GM21423 (cell line): ENCODE results near the gene ANKRD66.
"Not testable (repeated sequence)": the region's sequence is repeated elsewhere in the genome, so short reads cannot be mapped to it uniquely, and the experiment has no call there.

Experiments
- ATAC-seq: cut with Tn5 transposase; IDR thresholded peaks from one replicate; pipeline ENCODE4 v1.9.1; 2021; ENCODE audit warnings: mild to moderate bottlenecking, moderate library complexity; ENCODE audit not compliant: unreplicated experiment

Gene ANKRD66

DNA sequence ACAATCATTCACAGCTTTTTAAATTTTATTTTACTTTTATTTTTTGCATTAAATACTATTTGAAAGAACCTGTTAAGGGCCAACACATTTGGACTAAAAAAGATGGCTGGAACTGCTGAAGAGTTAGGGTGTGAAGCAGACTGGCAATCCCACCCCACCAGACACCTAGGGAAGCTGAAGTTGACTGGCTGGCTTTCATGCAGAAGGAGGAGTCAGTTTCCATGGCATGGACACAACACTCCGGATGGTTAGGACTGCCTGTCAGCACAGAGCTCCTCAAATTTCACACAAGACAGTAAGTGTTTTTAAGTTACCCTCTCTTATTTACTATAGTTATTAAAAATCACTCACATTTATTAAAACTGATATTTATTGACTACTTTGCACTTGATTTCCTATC lies at the start of gene ANKRD66:
Gene ANKRD66, plus strand, starts transcription at position 238 of the 400 bp plus-strand sequence. CDS start 5,016 bp downstream, outside the sequence.
- no peak for ATAC-seq

DNA sequence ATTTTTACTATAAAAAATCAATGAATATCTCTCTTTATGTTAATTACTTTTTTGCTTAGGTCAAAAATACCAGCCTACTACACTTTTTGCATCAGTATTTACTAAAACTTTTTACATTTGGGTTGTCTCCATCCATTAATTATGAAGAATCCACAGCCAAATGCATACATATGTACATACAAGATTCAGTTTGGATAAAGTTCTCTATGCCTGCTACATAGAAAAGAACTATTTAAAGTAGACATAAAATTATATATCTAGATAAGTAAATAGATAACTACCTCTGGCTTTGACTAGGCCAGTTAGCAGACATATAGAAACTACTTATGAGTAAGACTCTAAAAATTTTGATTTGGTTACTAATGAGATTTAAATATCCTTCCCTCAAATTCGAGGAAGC lies 46.8 kb upstream of the ANKRD66 start:
- no peak for ATAC-seq

DNA sequence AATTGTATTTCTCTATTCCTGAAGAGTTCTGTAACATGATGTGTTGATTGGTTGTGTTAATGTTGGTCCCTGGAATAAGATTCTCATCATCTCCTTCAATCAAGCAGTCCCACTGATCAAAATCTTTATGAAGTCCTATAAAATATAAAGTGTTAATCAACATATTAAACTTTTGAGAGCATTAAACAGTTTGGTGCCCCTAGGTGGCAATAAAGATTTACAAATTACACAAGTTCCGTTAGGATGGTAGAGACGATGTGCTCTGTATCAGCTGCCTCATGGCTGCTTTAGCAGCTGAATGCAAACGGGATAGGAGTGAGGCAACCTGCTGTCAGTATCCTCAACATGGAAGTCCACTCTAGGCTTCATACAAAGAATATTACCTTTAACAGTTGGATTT lies 42.2 kb upstream of the ANKRD66 start:
- no peak for ATAC-seq

DNA sequence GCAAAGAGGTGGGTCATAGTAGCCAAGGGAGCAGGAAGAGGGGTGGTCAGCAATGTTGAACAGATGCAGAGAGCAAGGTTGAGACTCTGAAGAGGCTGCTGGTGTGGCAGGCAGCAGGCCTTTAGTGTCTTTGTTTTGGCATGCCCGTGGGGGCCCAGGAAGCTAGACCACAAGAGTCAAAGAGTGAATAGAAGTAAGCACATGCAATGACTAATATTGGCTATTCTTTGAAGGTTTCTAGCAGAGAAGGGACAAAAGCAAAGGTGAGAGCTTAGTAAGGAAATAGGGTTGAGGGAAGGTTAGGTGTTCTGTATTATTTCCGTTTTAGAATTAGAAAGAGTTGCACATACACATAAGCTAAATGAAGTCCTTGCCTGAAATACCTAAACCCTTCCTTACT lies 40.3 kb upstream of the ANKRD66 start:
- no peak for ATAC-seq

DNA sequence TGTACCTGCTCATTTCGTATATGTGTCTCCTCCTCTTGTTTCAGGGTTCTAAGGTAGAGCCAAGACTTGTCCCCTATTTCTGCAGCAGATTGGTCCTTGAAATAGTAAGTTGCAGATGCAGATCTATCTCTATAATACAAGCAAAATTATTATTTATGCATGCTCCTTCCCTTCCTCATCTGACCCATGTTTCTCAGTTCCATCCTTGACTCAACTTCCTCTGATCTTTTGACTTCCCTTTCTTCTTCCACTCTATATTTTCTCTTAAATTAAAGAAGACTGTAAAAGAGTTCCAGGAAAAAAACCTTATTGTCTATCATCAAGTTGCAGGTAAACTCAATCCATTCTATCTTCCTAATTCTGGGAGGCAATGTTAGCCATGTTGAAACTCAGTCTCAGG lies 35.2 kb upstream of the ANKRD66 start:
- no peak for ATAC-seq

DNA sequence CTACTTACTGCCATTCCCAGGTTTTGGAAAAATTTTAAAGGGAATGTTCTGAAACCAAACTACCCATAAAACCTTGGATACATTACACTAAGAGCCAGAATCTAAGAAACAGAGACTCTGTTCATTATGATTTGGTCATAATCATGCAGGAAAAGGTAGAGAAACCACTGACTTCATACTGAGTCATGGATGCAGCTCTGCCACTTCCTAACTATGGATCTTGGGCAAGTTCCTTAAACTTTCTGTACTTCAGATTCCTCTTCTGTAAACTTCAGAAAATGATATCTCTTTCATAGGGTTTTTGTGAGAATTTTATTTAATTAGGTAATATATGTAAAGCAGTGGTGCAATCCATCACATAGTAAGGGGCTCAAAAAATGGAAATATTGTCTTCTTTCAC lies 31.6 kb upstream of the ANKRD66 start:
- ATAC-seq, result no peak

DNA sequence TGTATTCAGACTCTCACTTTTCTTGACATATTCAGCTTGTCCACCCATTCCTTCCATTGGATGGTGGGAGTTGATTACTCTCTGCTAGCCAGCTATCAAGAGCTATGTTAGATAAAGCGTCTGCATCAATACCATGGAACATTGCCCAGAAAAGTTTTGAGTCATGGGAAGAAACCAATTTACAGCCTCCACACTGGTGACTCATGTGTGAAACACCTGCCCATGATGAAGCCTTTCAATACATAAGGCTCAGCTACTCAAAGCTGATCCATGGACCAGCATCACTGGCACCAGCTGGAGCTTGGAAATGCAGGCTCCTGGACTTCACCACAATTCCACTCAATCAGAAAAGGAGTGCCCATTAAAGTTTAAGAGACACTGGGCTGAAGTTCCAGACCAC lies 27.6 kb upstream of the ANKRD66 start:
- no peak for ATAC-seq

DNA sequence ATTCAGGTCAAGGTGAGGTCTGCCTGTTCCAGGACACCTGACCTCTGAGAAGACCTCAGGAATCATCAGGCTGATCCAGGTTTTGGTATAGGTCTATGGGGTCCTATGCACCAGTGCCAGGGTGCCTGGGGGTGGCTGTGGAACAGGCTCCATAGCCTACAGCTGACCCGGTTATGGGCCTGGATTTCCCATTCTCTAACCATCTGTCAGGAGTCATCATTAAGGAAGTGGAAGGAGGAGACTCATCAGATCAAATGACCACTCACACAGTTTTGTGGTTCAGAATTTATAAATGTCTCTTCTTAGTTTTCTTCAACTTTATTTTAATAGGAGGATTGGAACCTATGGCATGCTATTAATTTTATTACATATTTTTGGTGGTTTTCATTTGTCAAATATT lies 26.3 kb upstream of the ANKRD66 start:
- ATAC-seq, result no peak

DNA sequence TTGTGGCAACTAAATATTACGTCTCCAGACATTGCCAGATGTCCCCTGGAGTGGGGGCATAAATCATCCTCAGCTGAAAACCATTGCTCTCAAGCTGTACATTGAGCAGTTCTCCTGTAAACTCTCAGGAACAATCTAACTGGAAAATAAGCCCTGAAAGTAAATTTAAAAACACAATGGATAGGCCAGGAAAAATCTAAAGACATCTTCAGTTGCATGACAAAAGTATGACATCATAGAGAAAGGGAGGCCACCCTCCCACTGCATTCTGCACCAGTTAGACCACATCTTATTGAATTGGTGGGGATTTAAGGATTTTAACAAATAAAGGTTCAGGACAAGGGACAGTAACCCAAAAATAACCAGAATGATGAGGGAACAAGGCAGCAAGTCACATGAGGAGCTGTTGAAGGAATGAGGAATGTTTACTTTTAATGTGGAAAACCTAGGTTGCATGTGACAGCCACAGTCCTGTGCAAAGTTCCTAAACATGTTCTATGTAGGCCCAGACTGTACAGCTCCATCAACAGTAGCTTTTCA lies 16.9 kb upstream of the ANKRD66 start:
- ATAC-seq, result no peak

DNA sequence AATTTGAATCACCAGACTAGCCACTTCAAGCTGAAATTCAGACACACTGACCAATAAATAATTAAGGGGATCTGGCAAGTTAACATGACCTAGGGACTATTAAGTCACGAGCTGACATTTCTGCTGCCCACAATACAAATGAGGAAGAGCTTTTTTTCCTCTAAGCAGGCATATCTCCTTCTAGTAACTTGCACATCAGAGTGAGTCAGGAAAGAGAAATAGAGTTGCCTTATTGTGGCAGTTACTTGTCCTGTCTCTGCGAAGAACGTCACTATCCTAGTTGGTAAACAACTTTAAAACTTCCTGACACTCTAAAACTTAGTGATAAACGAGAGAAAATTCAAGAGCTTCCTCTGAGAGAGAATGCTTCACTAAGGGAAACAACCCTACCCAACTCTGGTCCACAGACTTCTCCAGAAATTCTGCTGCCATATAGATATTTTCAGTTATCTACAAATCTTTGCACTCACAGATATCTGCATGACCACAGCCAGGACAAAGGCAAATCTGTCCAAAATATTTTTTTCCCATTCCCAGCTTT lies 15.7 kb upstream of the ANKRD66 start:
- ATAC-seq, result no peak

DNA sequence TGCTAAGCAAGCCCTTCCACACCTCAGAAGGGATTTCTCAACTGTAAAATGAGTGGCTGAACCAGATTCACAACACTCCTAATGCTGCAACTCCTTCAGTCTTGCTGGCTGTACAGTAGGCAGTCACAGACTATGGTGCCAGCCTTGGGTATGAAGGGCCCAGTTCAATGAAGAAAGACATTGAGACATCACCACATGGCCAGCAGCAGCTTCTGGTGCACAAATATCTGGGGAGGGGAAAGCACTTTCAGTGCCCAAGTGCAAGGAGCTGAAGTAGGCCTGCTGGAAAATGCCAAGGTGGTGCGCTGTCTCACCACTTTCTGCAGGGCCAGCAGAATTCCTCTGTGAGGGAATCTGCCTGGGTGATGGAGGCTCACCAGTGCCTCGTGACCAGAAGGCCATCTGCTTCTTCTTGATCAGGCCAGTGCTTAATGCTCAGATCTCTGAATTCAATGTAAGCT lies 13.4 kb upstream of the ANKRD66 start:
- no peak for ATAC-seq

DNA sequence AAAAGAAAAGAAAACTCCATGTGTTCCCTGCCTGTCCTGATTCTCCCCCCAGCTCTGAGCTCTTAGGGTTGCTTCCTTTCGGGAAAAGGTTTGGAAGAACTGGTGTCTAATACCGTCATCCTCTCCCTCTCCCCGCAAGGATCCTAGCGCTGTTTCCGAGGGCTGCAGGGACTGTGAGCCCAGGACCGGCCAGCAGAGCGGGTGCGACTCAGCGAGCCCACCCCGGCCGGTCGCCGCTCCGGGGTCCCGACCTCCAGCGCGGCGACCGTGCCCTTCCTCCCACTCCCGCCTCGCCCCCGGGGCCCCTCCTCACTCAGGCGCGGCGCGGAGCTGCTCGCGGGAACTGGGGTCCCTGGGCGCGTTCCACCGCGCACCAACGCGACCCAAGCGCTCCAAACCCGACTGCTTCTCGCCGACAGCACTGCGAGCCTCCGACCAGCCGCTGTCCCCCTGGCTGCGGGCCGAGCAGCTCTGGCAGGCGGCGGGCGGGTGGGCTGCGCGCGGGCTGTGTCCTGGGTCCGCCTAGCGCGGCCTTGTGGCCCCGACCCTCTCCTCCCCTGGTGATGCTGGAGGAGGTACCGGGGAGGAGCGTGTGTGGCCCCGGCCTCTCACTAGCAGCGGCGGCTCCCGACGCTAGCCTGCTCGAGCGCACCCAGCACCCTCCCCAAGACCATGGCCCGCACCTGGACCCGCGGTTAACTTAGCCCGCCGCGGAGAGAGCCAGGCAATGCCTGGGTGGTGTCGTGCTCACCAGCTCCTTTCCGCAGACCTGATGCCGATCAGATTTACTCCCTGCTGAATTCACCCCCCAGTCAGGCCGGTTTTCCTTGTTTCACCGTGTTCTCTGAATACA lies 11.6 kb upstream of the ANKRD66 start, which contains the start of gene PLA2G7:
Gene PLA2G7, minus strand, starts transcription at position 509 of the 853 bp plus-strand sequence. CDS start 12,484 bp downstream, outside the sequence.
- ATAC-seq, result no peak

DNA sequence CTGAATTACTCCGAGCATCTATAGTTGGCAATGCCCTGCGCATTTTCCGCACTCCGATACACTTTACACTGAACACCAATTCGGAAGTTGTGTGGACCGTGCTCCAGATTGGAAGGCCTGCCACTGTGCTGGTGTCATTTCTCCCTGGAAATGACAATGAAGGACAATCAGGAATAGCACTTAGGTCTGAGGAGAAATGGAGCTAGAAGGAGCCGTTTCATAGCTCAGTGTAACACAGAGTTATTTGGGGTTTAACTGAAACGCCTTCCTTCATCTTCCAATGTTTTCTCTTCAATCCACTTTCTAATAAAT lies 11.1 kb upstream of the ANKRD66 start:
- ATAC-seq, result no peak

DNA sequence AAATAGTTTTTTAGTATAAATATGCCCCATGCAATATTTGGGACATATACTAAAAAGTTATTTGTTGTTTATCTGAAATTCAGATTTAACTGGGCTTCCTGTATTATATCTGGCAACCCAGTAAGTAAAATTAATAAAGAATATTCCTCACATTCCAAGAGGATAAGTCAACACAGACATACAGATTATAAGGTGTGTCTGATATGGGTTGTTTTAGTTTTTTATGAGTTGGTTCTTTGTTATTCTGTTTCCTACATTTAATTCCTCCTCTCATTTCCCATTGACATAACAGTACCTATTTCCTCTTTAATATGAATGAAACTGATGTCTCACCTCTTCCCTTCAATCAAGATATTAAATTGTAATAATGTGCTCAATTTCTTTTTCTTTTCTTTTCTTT lies 9.8 kb upstream of the ANKRD66 start:
- ATAC-seq, result no peak

DNA sequence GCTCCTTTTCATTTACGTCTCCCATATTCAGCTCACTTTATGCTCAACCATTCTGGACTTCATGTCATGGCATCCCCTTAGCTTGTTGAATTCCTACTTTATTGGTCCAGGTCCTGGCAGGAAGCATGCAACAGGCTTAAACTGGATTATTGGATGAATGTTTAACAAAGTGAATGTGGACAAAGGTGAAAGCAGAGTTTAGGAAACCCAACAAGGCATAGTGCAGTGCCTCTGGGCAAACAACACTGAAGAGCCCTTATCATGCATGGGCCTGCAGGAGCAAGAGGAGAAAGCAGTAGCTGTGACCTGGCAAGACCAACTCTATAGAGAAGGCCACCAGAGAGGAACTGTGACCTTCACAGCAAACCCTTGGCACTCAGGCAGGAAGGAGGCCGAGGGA lies 5.3 kb upstream of the ANKRD66 start:
- no peak for ATAC-seq

DNA sequence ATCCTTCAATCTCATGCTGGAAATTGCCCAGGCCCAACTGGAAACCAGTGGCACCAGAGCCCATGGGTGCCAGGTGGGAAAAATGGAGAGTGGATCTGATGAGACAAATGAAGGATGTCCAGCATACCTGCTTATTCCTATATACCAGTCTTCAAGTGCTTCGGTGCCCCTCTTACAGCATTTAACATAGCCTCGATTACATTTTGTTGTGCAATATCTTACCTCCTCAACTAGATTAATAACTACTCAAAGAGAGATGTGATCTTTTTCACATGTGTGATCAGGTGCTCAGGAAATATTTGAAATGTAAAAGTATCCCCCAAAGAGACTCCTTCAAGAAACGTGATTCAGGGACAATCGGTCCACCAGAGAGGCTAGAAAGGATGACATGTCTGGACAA lies 4.8 kb upstream of the ANKRD66 start:
- no peak for ATAC-seq

DNA sequence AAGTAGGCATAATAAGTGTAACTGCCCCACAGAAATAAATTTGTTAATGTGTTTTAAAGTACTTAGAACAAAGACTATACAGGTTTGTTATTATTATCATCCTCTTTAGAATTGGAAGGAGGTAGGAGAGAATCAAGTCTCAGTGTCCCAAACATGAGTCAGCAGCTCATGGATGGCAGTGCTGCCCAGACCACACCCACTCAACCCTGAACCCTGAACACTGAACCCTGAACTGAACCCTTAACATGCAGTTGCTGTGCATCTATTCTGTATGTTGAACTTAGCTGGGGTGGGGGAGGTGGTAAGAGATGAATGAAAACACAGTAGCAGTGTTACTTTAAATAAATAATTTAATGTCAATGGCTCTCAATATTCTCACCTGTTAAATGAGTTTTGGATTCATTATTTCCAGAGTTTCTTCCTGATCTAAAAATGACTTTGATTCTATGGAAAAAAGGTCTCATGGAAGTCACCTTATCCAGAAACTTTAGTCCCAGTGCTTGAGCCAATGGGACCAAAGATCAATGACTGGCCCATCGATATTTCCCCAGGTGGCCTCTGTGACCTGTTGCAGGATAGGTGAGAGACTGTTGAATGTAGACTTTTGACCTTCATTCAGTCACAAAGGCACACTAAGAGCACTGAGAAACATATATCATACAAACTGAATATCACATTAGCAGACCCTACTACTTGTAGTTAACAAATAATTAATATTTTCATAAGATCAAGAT lies 3.1 kb upstream of the ANKRD66 start:
- ATAC-seq, result no peak

DNA sequence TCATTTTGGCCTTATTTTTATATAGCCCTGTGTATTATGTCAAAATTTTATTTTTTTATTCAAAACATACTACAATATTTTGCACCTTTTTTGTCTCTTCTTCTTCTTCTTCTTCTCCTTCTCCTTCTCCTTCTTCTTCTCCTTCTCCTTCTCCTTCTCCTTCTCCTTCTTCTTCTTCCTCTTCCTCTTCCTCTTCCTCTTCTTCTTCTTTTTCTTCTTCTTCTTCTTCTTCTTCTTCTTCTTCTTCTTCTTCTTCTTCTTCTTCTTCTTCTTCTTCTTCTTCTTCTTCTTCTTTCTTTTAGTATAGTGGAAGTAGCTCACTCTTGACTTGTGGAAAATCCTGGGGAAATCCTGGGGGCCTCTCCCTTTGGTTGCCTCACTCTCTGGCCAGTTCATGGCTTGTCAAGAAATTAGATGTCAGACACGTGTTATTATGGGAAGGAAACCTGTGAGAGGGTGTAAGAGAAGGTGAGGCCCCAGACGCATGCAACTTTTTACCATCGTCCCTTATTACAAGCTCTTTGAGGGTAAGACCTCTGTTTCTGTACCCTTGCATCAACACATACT lies 2.5 kb upstream of the ANKRD66 start:
- not testable (repeated sequence) for ATAC-seq

DNA sequence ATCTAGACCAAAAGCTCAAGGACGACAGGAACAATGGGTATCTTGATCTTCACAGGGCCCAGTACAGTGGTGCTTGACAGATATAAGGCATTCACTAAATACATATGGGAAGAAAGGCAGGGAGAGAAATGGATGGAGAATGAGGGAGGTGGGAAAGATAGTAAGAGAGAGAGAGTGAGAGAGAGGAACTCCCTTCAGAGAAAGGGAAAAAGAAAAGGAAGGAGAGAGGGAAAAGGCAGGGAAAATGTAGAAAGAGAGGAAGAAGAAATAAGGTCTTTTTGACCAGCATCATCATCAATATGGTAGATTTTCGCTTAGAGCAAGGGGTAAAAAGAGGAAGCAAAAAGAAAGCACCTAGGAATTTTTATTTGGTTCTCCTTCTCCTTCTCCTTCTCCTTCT lies 760 bp upstream of the ANKRD66 start:
- no peak for ATAC-seq

DNA sequence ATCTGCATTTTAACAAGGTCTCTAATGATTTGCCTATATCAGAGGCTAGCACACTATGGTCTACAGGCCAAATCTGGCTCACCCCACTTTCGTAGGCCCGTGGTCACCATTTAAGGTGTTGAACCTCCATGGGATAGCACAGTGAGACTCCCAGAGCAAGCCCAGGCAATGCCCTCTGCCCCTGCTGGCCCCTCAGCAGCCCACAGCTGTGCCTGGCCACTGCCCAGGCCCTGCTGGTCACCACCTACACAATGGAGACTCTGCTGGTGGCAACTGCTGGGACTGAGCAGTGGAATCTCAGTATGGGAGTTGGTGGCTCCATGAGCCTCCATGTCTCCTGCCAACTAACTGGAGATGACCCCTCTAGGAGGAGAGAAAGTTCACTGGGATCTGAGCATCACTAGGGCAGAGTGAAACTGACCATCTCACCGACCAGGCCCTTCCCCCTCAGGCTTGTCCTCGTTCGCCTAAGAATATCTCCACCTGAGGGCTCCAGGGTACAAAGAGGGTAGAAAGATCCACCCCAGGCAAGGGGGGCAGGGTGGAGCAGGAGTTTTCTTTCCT lies 2.3 kb downstream of the ANKRD66 start:
- no peak for ATAC-seq

DNA sequence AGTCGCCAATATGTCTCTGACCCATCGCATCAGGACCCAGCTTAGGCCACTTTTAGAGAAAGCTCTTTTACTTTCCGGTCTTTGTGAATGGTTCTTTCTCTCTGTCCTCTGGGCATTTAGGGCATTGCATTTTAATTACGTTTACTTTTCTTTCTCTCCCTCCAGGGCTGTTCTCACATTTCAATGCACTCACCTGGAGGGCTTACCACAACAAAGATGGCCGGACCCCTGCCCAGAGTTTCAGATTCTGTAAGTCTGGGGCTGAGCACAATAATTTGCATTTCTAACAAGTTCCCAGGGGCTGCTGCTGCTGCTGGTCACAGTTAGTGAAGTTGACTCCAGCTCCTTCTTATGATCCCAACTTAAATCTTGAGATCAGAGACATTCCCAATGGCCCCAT lies 3.0 kb downstream of the ANKRD66 start:
- ATAC-seq, result no peak
